Kidney (tissue), 14 donors: ENCODE measurements around the gene CD58. TPM values are rescaled to one million over a fixed set of nuclear protein-coding genes. Genes with fewer than 3 reads are reported as not detected.

Experiments
- DNase-seq, 5 donors: peaks; one replicate each; pipeline ENCODE4 v3.0.0-alpha.2; 2013 to 2020
- FAIRE-seq: peaks from 2 replicates; lab custom pipeline; 2012; peaks lifted over from hg19 to GRCh38; lab: Jason Lieb, UNC
- H3K27ac ChIP-seq, 2 donors: one replicate each; pipeline ENCODE4 v1.7.0; 2013; ENCODE audit warnings: low read depth in 2 of 2, low read length in 2 of 2, inconsistent platforms in 1 of 2
- H3K27me3 ChIP-seq: one replicate; pipeline ENCODE4 v1.7.1; 2013; ENCODE audit warnings: low read length, inconsistent platforms; ENCODE audit not compliant: control insufficient read depth, insufficient read depth
- H3K36me3 ChIP-seq, 3 donors: one replicate each; pipeline versions ENCODE4 v1.7.0 to v1.7.1; 2013; ENCODE audit warnings: low read length in 3 of 3, control low read depth in 1 of 3, inconsistent platforms in 1 of 3; ENCODE audit not compliant: insufficient read depth in 3 of 3, control insufficient read depth in 2 of 3
- H3K4me1 ChIP-seq, 3 donors: one replicate each; pipeline versions ENCODE4 v1.7.0 to v1.7.1; 2013; ENCODE audit warnings: low read length in 3 of 3, inconsistent platforms in 1 of 3, low read depth in 1 of 3; ENCODE audit not compliant: control insufficient read depth in 2 of 3, insufficient read depth in 2 of 3
- H3K4me3 ChIP-seq, 3 donors: one replicate each; pipeline versions ENCODE4 v1.7.0 to v1.8.1; 2013; ENCODE audit warnings: low read length in 3 of 3, control low read depth in 1 of 3, inconsistent platforms in 1 of 3
- H3K9ac ChIP-seq, 3 donors: one replicate each; pipeline versions ENCODE4 v1.7.0 to v1.7.1; 2013; ENCODE audit warnings: low read length in 3 of 3, control low read depth in 1 of 3, inconsistent platforms in 1 of 3
- H3K9me3 ChIP-seq, 3 donors: one replicate each; pipeline versions ENCODE4 v1.7.0 to v1.7.1; 2013; ENCODE audit warnings: low read length in 3 of 3, control low read depth in 1 of 3, inconsistent platforms in 1 of 3; ENCODE audit not compliant: control insufficient read depth in 2 of 3, insufficient read depth in 1 of 3
- CTCF ChIP-seq: IDR thresholded peaks from 3 replicates; pipeline ENCODE4 v1.5.1; 2012; ENCODE audit warnings: mild to moderate bottlenecking, moderate library complexity, borderline replicate concordance; ENCODE audit not compliant: insufficient read depth; ENCODE audit errors: extremely low read depth
- intact Hi-C: fragments of 100-400 bp; cut with DNase I; formaldehyde crosslinking; loops from one replicate; pipeline ENCODE4 v1.11.1; 2022
- polyA plus RNA-seq: library from polyadenylated mRNA; stranded (reverse); fragments of 350-450 nt; fragmentation: Illumina TruSeq; extraction: RNeasy Lipid Tissue Mini Kit (QIAGEN cat#74804); gene quantifications from one replicate; pipeline ENCODE4 v1.2.3, GENCODE V29; 2014; ENCODE audit warnings: low read depth, low replicate concordance; ENCODE audit not compliant: insufficient read depth
- total RNA-seq: library from RNA; stranded (reverse); fragmentation: NEBNext Ultra II Directional; extraction: Animal tissue kit (Norgen Biotek cat#: 25700); gene quantifications from one replicate; pipeline ENCODE4 v1.2.1, GENCODE V29; 2021
- donor health status: control.
- donor health status: control.
- donor health status: control.
- donor health status: control.
- donor health status: control.
- donor health status: DM: yes; HTN: yes; CAD: no.
- donor health status: Normal renal cell carcinoma (clear cell type).

CD58 gene
- total and polyA plus RNA-seq, 2 donors from 2014 or later: 27.4 to 36.6 TPM

GRCh38 chr1:116587501-116588227, 16.8 kb upstream of the CD58 start:
- Histone ChIP-seq H3K27me3 (no peaks in the 10 kb centered on the region), H3K27ac (no peak overlapping the region), H3K9ac (no peak overlapping the region), H3K9me3 (no peaks in the 10 kb centered on the region), H3K4me3 (no peak overlapping the region), H3K4me1 (peaks cover 0 to 7% (median 0%) of the 10 kb centered on the region in 3 donors), H3K36me3 (peaks cover 0 to 4% (median 4%) of the 10 kb centered on the region in 3 donors)
- no peak for FAIRE-seq
- no peak for TF ChIP-seq CTCF
- intact Hi-C loops: no loop called here
- no peak for DNase-seq

GRCh38 chr1:116586741-116587143, 15.9 kb upstream of the CD58 start:
- H3K4me1 ChIP-seq: peaks cover 0 to 7% (median 0%) of the 10 kb centered on the region in 3 donors
- H3K9me3 ChIP-seq: no peaks in the 10 kb centered on the region
- FAIRE-seq (no peak), DNase-seq (peak in 2 of 5 donors; percentile 23 to 37)
- no peak overlapping the region for H3K4me3 ChIP-seq
- no peak overlapping the region for H3K27ac ChIP-seq
- H3K9ac ChIP-seq: no peak overlapping the region
- H3K36me3 ChIP-seq: peaks cover 0 to 4% (median 4%) of the 10 kb centered on the region in 3 donors
- TF ChIP-seq CTCF: no peak
- intact Hi-C loops: no loop called here
- no peaks in the 10 kb centered on the region for H3K27me3 ChIP-seq

- FAIRE-seq: no peak
- intact Hi-C loops: no loop called here
- no peak overlapping the region for H3K27ac ChIP-seq
Measured at GRCh38 chr1:116585886-116586285, 15.1 kb upstream of the CD58 start.

More at GRCh38 chr1:116585886-116586285, 15.1 kb upstream of the CD58 start:
- Histone ChIP-seq H3K27me3 (no peaks in the 10 kb centered on the region), H3K9ac (no peak overlapping the region), H3K4me3 (no peak overlapping the region), H3K36me3 (peaks cover 0 to 4% (median 4%) of the 10 kb centered on the region in 3 donors), H3K4me1 (peaks cover 0 to 7% (median 0%) of the 10 kb centered on the region in 3 donors), H3K9me3 (no peaks in the 10 kb centered on the region)
- TF ChIP-seq CTCF: no peak
- DNase-seq: no peak
